Naive thymus-derived CD4-positive, alpha-beta T cell (primary cell): ENCODE measurements around the gene ZNF546. TPM values are rescaled to one million over a fixed set of nuclear protein-coding genes. Genes with fewer than 3 reads are reported as not detected.
"Not testable (repeated sequence)": the region's sequence is repeated elsewhere in the genome, so short reads cannot be mapped to it uniquely, and the experiment has no call there.

ENCODE experiments used
- ATAC-seq: fragments of 150-1000 bp; cut with Tn5 transposase; 2 replicates; pipeline ENCODE4 v1.10.0; 2021; ENCODE audit warnings: mild to moderate bottlenecking, moderate library complexity
- CTCF ChIA-PET: fragments of 350-600 bp; sonication (Branson Sonifier 250); formaldehyde crosslinking; loops from one replicate; lab custom pipeline; 2021; ENCODE audit warnings: antibody characterized with exemption; lab: Charles Lee
- POLR2A ChIA-PET: fragments of 350-600 bp; sonication (Branson Sonifier 250); formaldehyde crosslinking; loops from one replicate; lab custom pipeline; 2021; ENCODE audit warnings: antibody characterized with exemption, inconsistent platforms; lab: Charles Lee
- DNase-seq, 9 donors: peaks; one replicate each; pipeline versions ENCODE4 v3.0.0 to v3.0.0-alpha.2; 2020 to 2022; ENCODE audit warnings: mixed read lengths in 1 of 9
- H3K27ac ChIP-seq: one replicate; pipeline ENCODE4 v1.7.0; 2013; ENCODE audit warnings: mild to moderate bottlenecking, low read depth, low read length, moderate library complexity
- H3K27me3 ChIP-seq, 2 donors: one replicate each; pipeline ENCODE4 v1.7.0; 2013; ENCODE audit warnings: low read length in 2 of 2, mild to moderate bottlenecking in 2 of 2, moderate library complexity in 2 of 2; ENCODE audit not compliant: control insufficient read depth in 2 of 2, insufficient read depth in 2 of 2
- H3K36me3 ChIP-seq, 3 experiments: 1 replicate in 2 of 3; 2 replicates in 1 of 3; pipeline ENCODE4 v1.7.0; 2013; ENCODE audit warnings: low read length in 3 of 3, mild to moderate bottlenecking in 3 of 3, moderate library complexity in 1 of 3; ENCODE audit not compliant: insufficient read depth in 3 of 3, control insufficient read depth in 2 of 3
- H3K4me1 ChIP-seq, 2 donors: one replicate each; pipeline ENCODE4 v1.7.0; 2013; ENCODE audit warnings: low read length in 2 of 2, mild to moderate bottlenecking in 2 of 2, moderate library complexity in 1 of 2; ENCODE audit not compliant: control insufficient read depth in 2 of 2, insufficient read depth in 2 of 2
- H3K4me3 ChIP-seq: 2 replicates; pipeline ENCODE4 v1.7.0; 2013; ENCODE audit warnings: mild to moderate bottlenecking, low read length
- H3K9me3 ChIP-seq, 3 experiments: 1 replicate in 2 of 3; 2 replicates in 1 of 3; pipeline ENCODE4 v1.7.0; 2013; ENCODE audit warnings: low read length in 3 of 3; ENCODE audit not compliant: control insufficient read depth in 2 of 3
- H3K27ac Mint-ChIP-seq, 9 donors: one replicate each; pipeline ENCODE4 v1.8.0; 2020 to 2022; ENCODE audit warnings: mixed read lengths in 9 of 9, mild to moderate bottlenecking in 8 of 9, moderate library complexity in 5 of 9, inconsistent platforms in 2 of 9
- H3K27me3 Mint-ChIP-seq, 5 donors: one replicate each; pipeline ENCODE4 v1.8.0; 2021 to 2022; ENCODE audit warnings: mixed read lengths in 5 of 5, mild to moderate bottlenecking in 1 of 5
- H3K36me3 Mint-ChIP-seq, 5 donors: one replicate each; pipeline ENCODE4 v1.8.0; 2020 to 2022; ENCODE audit warnings: mixed read lengths in 5 of 5, mild to moderate bottlenecking in 3 of 5, inconsistent platforms in 1 of 5
- H3K4me1 Mint-ChIP-seq, 7 donors: one replicate each; pipeline ENCODE4 v1.8.0; 2020 to 2022; ENCODE audit warnings: mixed read lengths in 7 of 7, mild to moderate bottlenecking in 3 of 7, inconsistent platforms in 1 of 7
- H3K4me3 Mint-ChIP-seq, 10 donors: one replicate each; pipeline ENCODE4 v1.8.0; 2020 to 2022; ENCODE audit warnings: mild to moderate bottlenecking in 10 of 10, mixed read lengths in 10 of 10, moderate library complexity in 6 of 10, inconsistent platforms in 2 of 10
- H3K9me3 Mint-ChIP-seq, 11 donors: one replicate each; pipeline ENCODE4 v1.8.0; 2020 to 2022; ENCODE audit warnings: mixed read lengths in 11 of 11, mild to moderate bottlenecking in 4 of 11, inconsistent platforms in 1 of 11, moderate library complexity in 1 of 11
- intact Hi-C, 2 donors: fragments of 100-400 bp; cut with micrococcal nuclease; formaldehyde crosslinking; loops; one replicate each; pipeline ENCODE4 v1.15.1; 2023
- polyA plus RNA-seq, 2 donors: library from polyadenylated mRNA; unstranded; fragments of 300-500 nt; fragmentation: Illumina TruSeq; gene quantifications; one replicate each; pipeline ENCODE4 v1.2.3, GENCODE V29; 2021
- total RNA-seq, 6 experiments: library from RNA in 5 of 6; stranded (reverse) in 5 of 6; gene quantifications; 1 replicate in 5 of 6; 2 replicates in 1 of 6; pipeline ENCODE4 v1.2.3 and lab custom pipeline; 2021 to 2026

Gene ZNF546
- total and polyA plus RNA-seq, 7 experiments from 2014 or later = 4.7 to 24.8 (median 7.5) TPM

GRCh38 chr19:40023969-40024368 lies 27.1 kb downstream of the ZNF546 start:
- Histone ChIP-seq H3K27ac (no peak overlapping the region), H3K27me3 (no peaks in the 10 kb centered on the region), H3K4me1 (no peaks in the 10 kb centered on the region), H3K9me3 (peaks cover 18 to 60% (median 28%) of the 10 kb centered on the region in 3 experiments), H3K36me3 (no peaks in the 10 kb centered on the region), H3K4me3 (no peak overlapping the region)
- ChIA-PET CTCF (no interaction called here), POLR2A (no interaction called here)
- Mint-ChIP-seq H3K9me3 (peaks cover 4 to 95% (median 60%) of the 10 kb centered on the region in 11 donors), H3K27me3 (no peaks in the 10 kb centered on the region), H3K4me3 (no peak overlapping the region), H3K4me1 (peaks cover 0 to 2% (median 0%) of the 10 kb centered on the region in 7 donors), H3K36me3 (peaks cover 0 to 48% (median 17%) of the 10 kb centered on the region in 5 donors), H3K27ac (no peak overlapping the region)
- DNase-seq (no peak), ATAC-seq (no peak)
- intact Hi-C loops = loop anchor here in 1 of 2 donors (10.0 kb wide), 1 partner anchor 51 kb away; no protein-coding TSS in a partner anchor

- Mint-ChIP-seq H3K9me3 (peaks cover 8 to 95% (median 70%) of the 10 kb centered on the region in 11 donors), H3K27ac (peak overlapping the region in 1 of 9 donors; percentile 26), H3K4me3 (no peak overlapping the region), H3K27me3 (no peaks in the 10 kb centered on the region), H3K4me1 (peaks cover 0 to 2% (median 0%) of the 10 kb centered on the region in 7 donors), H3K36me3 (peaks cover 8 to 39% (median 29%) of the 10 kb centered on the region in 5 donors)
- H3K4me1 ChIP-seq = no peaks in the 10 kb centered on the region
- H3K36me3 ChIP-seq = no peaks in the 10 kb centered on the region
- CTCF ChIA-PET = interaction anchor here (0.8 kb wide), 1 partner anchor 8 kb away, joined by 3 read pairs; no protein-coding TSS in a partner anchor
- intact Hi-C loops = loop anchor here in 1 of 2 donors (10.0 kb wide), 1 partner anchor 49 kb away; no protein-coding TSS in a partner anchor
- H3K4me3 ChIP-seq = no peak overlapping the region
- POLR2A ChIA-PET = no interaction called here
- ATAC-seq = no peak
- no peak for DNase-seq
- H3K27ac ChIP-seq = no peak overlapping the region
- H3K27me3 ChIP-seq = no peaks in the 10 kb centered on the region
- peaks cover 18 to 71% (median 32%) of the 10 kb centered on the region in 3 experiments for H3K9me3 ChIP-seq
Observed at GRCh38 chr19:40025938-40026596, 29.2 kb downstream of the ZNF546 start.

GRCh38 chr19:40026597-40026970 lies 29.7 kb downstream of the ZNF546 start:
- peaks cover 8 to 36% (median 26%) of the 10 kb centered on the region in 5 donors for H3K36me3 Mint-ChIP-seq

GRCh38 chr19:40033989-40034560 lies 37.2 kb downstream of the ZNF546 start:
- intact Hi-C loops = no loop called here
- Histone ChIP-seq H3K9me3 (peaks cover 25 to 75% (median 25%) of the 10 kb centered on the region in 3 experiments), H3K27ac (no peak overlapping the region), H3K4me1 (no peaks in the 10 kb centered on the region), H3K4me3 (no peak overlapping the region), H3K36me3 (no peaks in the 10 kb centered on the region), H3K27me3 (no peaks in the 10 kb centered on the region)
- no peak for DNase-seq
- ChIA-PET POLR2A (interaction anchor here (1.6 kb wide), 1 partner anchor 22 kb away, joined by 5 read pairs; the partner anchor contains the start of gene ZNF780B), CTCF (no interaction called here)
- peaks cover 4 to 88% (median 57%) of the 10 kb centered on the region in 11 donors for H3K9me3 Mint-ChIP-seq
- H3K36me3 Mint-ChIP-seq = peaks cover 4 to 63% (median 41%) of the 10 kb centered on the region in 5 donors
- no peaks in the 10 kb centered on the region for H3K27me3 Mint-ChIP-seq
- no peak for ATAC-seq
- no peak overlapping the region for H3K4me3 Mint-ChIP-seq
- no peak overlapping the region for H3K27ac Mint-ChIP-seq
- H3K4me1 Mint-ChIP-seq = no peaks in the 10 kb centered on the region

More at GRCh38 chr19:40026597-40026970, 29.7 kb downstream of the ZNF546 start:
- Histone ChIP-seq H3K4me3 (no peak overlapping the region), H3K27ac (no peak overlapping the region), H3K4me1 (no peaks in the 10 kb centered on the region), H3K27me3 (no peaks in the 10 kb centered on the region), H3K36me3 (no peaks in the 10 kb centered on the region), H3K9me3 (peaks cover 18 to 76% (median 32%) of the 10 kb centered on the region in 3 experiments)
- ChIA-PET CTCF (interaction anchor here (0.8 kb wide), 1 partner anchor 9 kb away, joined by 3 read pairs; no protein-coding TSS in a partner anchor), POLR2A (no interaction called here)
- ATAC-seq = no peak
- H3K4me1 Mint-ChIP-seq = peaks cover 0 to 2% (median 0%) of the 10 kb centered on the region in 7 donors
- no peak overlapping the region for H3K4me3 Mint-ChIP-seq
- intact Hi-C loops = loop anchor here in 1 of 2 donors (10.0 kb wide), 1 partner anchor 48 kb away; no protein-coding TSS in a partner anchor
- no peak for DNase-seq
- H3K9me3 Mint-ChIP-seq = peaks cover 8 to 95% (median 67%) of the 10 kb centered on the region in 11 donors
- H3K27me3 Mint-ChIP-seq = no peaks in the 10 kb centered on the region
- H3K27ac Mint-ChIP-seq = peak overlapping the region in 1 of 9 donors; percentile 26

- DNase-seq (no peak), ATAC-seq (no peak)
- Histone ChIP-seq H3K27ac (no peak overlapping the region), H3K9me3 (peaks cover 22 to 57% (median 25%) of the 10 kb centered on the region in 3 experiments), H3K4me1 (no peaks in the 10 kb centered on the region), H3K4me3 (no peak overlapping the region), H3K27me3 (no peaks in the 10 kb centered on the region), H3K36me3 (no peaks in the 10 kb centered on the region)
- Mint-ChIP-seq H3K27ac (no peak overlapping the region), H3K4me3 (no peak overlapping the region), H3K36me3 (peaks cover 3 to 54% (median 27%) of the 10 kb centered on the region in 5 donors), H3K27me3 (no peaks in the 10 kb centered on the region), H3K9me3 (peaks cover 0 to 74% (median 48%) of the 10 kb centered on the region in 11 donors), H3K4me1 (no peaks in the 10 kb centered on the region)
- ChIA-PET POLR2A (no interaction called here), CTCF (interaction anchor here (0.6 kb wide), 1 partner anchor 60 kb away, joined by 3 read pairs; no protein-coding TSS in a partner anchor)
- intact Hi-C loops = no loop called here
Observed at GRCh38 chr19:40035996-40036395, 39.1 kb downstream of the ZNF546 start.

- H3K4me3 Mint-ChIP-seq, H3K27me3 Mint-ChIP-seq, H3K36me3 ChIP-seq, intact Hi-C loops, ATAC-seq, CTCF ChIA-PET, H3K4me3 ChIP-seq, H3K27ac Mint-ChIP-seq, H3K27me3 ChIP-seq, H3K4me1 Mint-ChIP-seq, H3K4me1 ChIP-seq, H3K27ac ChIP-seq, DNase-seq, POLR2A ChIA-PET: not testable (repeated sequence)
- Mint-ChIP-seq H3K36me3 (peaks cover 3 to 50% (median 21%) of the 10 kb centered on the region in 5 donors), H3K9me3 (peaks cover 0 to 66% (median 44%) of the 10 kb centered on the region in 11 donors)
- peaks cover 21 to 44% (median 21%) of the 10 kb centered on the region in 3 experiments for H3K9me3 ChIP-seq
Observed at GRCh38 chr19:40038047-40038446, 41.2 kb downstream of the ZNF546 start.
